ENCODE results near the gene ZFYVE26. TPM values are rescaled to one million over a fixed set of nuclear protein-coding genes. Genes with fewer than 3 reads are reported as not detected.

ZFYVE26 gene
- polyA plus RNA-seq, 2 of the 4 experiments (the other 2 are of a cell fraction): 4.5 to 11.3 TPM

DNA sequence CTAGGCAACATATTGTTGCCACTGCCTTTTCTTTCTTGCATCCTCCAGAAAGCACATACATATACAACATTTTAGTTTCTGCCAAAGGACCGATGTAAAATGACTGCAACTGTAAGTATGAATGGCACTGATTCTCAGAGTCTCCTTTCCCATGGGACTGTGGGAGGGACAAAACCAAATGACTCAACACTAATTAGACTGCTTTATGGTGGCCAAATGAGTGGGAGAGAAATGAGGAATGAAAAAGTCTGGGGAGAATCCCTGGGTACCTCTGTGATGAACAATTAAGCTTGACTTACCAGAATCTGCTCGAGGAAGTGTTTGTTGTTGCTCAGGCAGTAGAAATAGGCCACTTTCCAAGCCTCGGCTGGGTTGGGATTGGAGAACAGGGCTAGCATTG is 10.1 kb downstream of the ZFYVE26 start:
- CTCF ChIA-PET: no interaction called here
- Histone ChIP-seq H3K4me1 (no peaks in the 10 kb centered on the region), H3K4me3 (no peak overlapping the region), H3K9me3 (no peaks in the 10 kb centered on the region), H3K27ac (no peak overlapping the region), H3K4me2 (no peak overlapping the region)
- no peak for DNase-seq (ENCODE audit: low read depth in 1 of 2, low spot score in 1 of 2)
- 77% methylated on average over 3 of the region's 3 CpGs for WGBS (ENCODE audit: missing lambda C conversion rate)
- ATAC-seq: no peak
- POLR2A ChIA-PET: no interaction called here
- TF ChIP-seq FOXS1 (CRISPR knock-in tag; IDR thresholded peaks at IDR 0.05): no peak
- TF ChIP-seq, protein P1, sequence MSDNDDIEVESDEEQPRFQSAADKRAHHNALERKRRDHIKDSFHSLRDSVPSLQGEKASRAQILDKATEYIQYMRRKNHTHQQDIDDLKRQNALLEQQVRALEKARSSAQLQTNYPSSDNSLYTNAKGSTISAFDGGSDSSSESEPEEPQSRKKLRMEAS (IDR thresholded peaks at IDR 0.05): no peak
- TF ChIP-seq RAD21 (conservative IDR thresholded peaks at IDR 0.05 in 1 of 2, IDR thresholded peaks at IDR 0.05 in 1 of 2): no peak
- TF ChIP-seq, protein P2, sequence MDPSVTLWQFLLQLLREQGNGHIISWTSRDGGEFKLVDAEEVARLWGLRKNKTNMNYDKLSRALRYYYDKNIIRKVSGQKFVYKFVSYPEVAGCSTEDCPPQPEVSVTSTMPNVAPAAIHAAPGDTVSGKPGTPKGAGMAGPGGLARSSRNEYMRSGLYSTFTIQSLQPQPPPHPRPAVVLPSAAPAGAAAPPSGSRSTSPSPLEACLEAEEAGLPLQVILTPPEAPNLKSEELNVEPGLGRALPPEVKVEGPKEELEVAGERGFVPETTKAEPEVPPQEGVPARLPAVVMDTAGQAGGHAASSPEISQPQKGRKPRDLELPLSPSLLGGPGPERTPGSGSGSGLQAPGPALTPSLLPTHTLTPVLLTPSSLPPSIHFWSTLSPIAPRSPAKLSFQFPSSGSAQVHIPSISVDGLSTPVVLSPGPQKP (IDR thresholded peaks at IDR 0.05; ENCODE audit: low read depth, low read length): no peak
- TF ChIP-seq, protein P3, sequence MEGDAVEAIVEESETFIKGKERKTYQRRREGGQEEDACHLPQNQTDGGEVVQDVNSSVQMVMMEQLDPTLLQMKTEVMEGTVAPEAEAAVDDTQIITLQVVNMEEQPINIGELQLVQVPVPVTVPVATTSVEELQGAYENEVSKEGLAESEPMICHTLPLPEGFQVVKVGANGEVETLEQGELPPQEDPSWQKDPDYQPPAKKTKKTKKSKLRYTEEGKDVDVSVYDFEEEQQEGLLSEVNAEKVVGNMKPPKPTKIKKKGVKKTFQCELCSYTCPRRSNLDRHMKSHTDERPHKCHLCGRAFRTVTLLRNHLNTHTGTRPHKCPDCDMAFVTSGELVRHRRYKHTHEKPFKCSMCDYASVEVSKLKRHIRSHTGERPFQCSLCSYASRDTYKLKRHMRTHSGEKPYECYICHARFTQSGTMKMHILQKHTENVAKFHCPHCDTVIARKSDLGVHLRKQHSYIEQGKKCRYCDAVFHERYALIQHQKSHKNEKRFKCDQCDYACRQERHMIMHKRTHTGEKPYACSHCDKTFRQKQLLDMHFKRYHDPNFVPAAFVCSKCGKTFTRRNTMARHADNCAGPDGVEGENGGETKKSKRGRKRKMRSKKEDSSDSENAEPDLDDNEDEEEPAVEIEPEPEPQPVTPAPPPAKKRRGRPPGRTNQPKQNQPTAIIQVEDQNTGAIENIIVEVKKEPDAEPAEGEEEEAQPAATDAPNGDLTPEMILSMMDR (IDR thresholded peaks at IDR 0.05): no peak
- TF ChIP-seq, protein P4, sequence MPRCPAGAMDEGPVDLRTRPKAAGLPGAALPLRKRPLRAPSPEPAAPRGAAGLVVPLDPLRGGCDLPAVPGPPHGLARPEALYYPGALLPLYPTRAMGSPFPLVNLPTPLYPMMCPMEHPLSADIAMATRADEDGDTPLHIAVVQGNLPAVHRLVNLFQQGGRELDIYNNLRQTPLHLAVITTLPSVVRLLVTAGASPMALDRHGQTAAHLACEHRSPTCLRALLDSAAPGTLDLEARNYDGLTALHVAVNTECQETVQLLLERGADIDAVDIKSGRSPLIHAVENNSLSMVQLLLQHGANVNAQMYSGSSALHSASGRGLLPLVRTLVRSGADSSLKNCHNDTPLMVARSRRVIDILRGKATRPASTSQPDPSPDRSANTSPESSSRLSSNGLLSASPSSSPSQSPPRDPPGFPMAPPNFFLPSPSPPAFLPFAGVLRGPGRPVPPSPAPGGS (IDR thresholded peaks at IDR 0.05): no peak
- TF ChIP-seq, protein P5, sequence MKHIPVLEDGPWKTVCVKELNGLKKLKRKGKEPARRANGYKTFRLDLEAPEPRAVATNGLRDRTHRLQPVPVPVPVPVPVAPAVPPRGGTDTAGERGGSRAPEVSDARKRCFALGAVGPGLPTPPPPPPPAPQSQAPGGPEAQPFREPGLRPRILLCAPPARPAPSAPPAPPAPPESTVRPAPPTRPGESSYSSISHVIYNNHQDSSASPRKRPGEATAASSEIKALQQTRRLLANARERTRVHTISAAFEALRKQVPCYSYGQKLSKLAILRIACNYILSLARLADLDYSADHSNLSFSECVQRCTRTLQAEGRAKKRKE (CRISPR knock-in tag; IDR thresholded peaks at IDR 0.05; ENCODE audit: low read depth): no peak
- TF ChIP-seq TFCP2L1 (CRISPR knock-in tag; IDR thresholded peaks at IDR 0.05): no peak
- no peak for TF ChIP-seq HOXA7 (CRISPR knock-in tag; IDR thresholded peaks at IDR 0.05)
- TF ChIP-seq, protein P6, sequence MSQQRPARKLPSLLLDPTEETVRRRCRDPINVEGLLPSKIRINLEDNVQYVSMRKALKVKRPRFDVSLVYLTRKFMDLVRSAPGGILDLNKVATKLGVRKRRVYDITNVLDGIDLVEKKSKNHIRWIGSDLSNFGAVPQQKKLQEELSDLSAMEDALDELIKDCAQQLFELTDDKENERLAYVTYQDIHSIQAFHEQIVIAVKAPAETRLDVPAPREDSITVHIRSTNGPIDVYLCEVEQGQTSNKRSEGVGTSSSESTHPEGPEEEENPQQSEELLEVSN (IDR thresholded peaks at IDR 0.05; ENCODE audit: borderline replicate concordance, low read depth): no peak
- TF ChIP-seq RNF2 (IDR thresholded peaks at IDR 0.05; ENCODE audit: borderline replicate concordance, low read depth): no peak
- TF ChIP-seq, protein P7, sequence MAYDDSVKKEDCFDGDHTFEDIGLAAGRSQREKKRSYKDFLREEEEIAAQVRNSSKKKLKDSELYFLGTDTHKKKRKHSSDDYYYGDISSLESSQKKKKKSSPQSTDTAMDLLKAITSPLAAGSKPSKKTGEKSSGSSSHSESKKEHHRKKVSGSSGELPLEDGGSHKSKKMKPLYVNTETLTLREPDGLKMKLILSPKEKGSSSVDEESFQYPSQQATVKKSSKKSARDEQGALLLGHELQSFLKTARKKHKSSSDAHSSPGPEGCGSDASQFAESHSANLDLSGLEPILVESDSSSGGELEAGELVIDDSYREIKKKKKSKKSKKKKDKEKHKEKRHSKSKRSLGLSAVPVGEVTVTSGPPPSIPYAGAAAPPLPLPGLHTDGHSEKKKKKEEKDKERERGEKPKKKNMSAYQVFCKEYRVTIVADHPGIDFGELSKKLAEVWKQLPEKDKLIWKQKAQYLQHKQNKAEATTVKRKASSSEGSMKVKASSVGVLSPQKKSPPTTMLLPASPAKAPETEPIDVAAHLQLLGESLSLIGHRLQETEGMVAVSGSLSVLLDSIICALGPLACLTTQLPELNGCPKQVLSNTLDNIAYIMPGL (CRISPR knock-in tag; IDR thresholded peaks at IDR 0.05; ENCODE audit: borderline replicate concordance): no peak
- FAIRE-seq: no peak

DNA sequence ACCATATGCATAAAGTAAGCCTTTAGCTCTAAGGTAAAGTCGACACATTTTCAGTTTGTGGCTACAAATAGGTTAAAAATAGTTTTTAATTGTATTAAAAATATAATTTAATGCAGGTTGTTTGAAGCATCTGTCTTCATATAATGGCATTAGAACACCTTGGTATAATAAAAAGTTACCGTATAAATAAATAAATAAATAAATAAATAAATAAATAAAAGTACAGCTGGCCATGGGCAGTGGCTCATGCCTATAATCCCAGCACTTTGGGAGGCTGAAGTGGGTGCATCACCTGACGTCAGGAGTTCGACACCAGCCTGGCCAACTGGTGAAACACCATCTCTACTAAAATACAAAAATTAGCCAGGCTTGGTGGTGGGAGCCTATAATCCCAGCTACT is 15.6 kb downstream of the ZFYVE26 start:
- WGBS (ENCODE audit: missing lambda C conversion rate): 90% methylated on average over 4 of the region's 4 CpGs
- no peak overlapping the region for H3K4me3 ChIP-seq
- no peak overlapping the region for H3K27ac ChIP-seq
- FAIRE-seq (no peak), DNase-seq (ENCODE audit: low read depth in 1 of 2, low spot score in 1 of 2) (no peak), ATAC-seq (no peak)
- ChIA-PET CTCF (interaction anchor here (1.2 kb wide), 1 partner anchor 31 kb away, joined by 3 read pairs; no protein-coding TSS in a partner anchor), POLR2A (no interaction called here)
- no peaks in the 10 kb centered on the region for H3K4me1 ChIP-seq
- no peak for TF ChIP-seq CHD4 (IDR thresholded peaks at IDR 0.05; ENCODE audit: borderline replicate concordance)
- TF ChIP-seq ZC3H11A (IDR thresholded peaks at IDR 0.05): peak; percentile 81
- H3K9me3 ChIP-seq: no peaks in the 10 kb centered on the region
- no peak overlapping the region for H3K4me2 ChIP-seq

Data from A549 (cell line).